Neural progenitor cell (in vitro differentiated cells): ENCODE results near the gene ATXN7. TPM values are rescaled to one million over a fixed set of nuclear protein-coding genes. Genes with fewer than 3 reads are reported as not detected.

Experiments
- DNase-seq: peaks from one replicate; pipeline ENCODE4 v3.0.0-alpha.2; 2016; ENCODE audit warnings: low spot score
- H2AFZ ChIP-seq: fragments of 200-600 bp; sonication (generic); replicated peaks from 2 replicates; pipeline ENCODE4 v1.6.1; 2016; ENCODE audit warnings: antibody characterized with exemption
- H3F3A ChIP-seq: fragments of 200-600 bp; sonication (generic); 2 replicates; pipeline ENCODE4 v1.6.1; 2016; ENCODE audit warnings: antibody characterized with exemption, low read depth
- H3K27ac ChIP-seq: fragments of 200-600 bp; sonication (generic); 2 replicates; pipeline ENCODE4 v1.5.1; 2016; ENCODE audit warnings: mild to moderate bottlenecking
- H3K27me3 ChIP-seq: fragments of 200-600 bp; sonication (generic); 2 replicates; pipeline ENCODE4 v1.6.1; 2016; ENCODE audit warnings: mild to moderate bottlenecking, moderate library complexity
- H3K36me3 ChIP-seq: fragments of 200-600 bp; sonication (generic); 2 replicates; pipeline ENCODE4 v1.5.1; 2016
- H3K4me1 ChIP-seq: fragments of 200-600 bp; sonication (generic); 2 replicates; pipeline ENCODE4 v1.6.1; 2016; ENCODE audit warnings: mixed run types
- H3K4me2 ChIP-seq: fragments of 200-600 bp; sonication (generic); 2 replicates; pipeline ENCODE4 v1.6.1; 2016
- H3K4me3 ChIP-seq: fragments of 200-600 bp; sonication (generic); 2 replicates; pipeline ENCODE4 v1.5.1; 2016
- H3K79me2 ChIP-seq: fragments of 200-600 bp; sonication (generic); 2 replicates; pipeline ENCODE4 v1.6.1; 2016; ENCODE audit warnings: low read depth
- H3K9ac ChIP-seq: fragments of 200-600 bp; sonication (generic); 2 replicates; pipeline ENCODE4 v1.6.1; 2016
- H3K9me3 ChIP-seq: fragments of 200-600 bp; sonication (generic); 2 replicates; pipeline ENCODE4 v1.5.1; 2016; ENCODE audit warnings: low read depth
- H4K20me1 ChIP-seq: fragments of 200-600 bp; sonication (generic); 2 replicates; pipeline ENCODE4 v1.6.1; 2016; ENCODE audit warnings: low read depth
- H3K27ac Mint-ChIP-seq: 3 replicates; pipeline ENCODE4 v1.8.0; 2021; ENCODE audit warnings: mixed read lengths
- H3K27me3 Mint-ChIP-seq: 2 replicates; pipeline ENCODE4 v1.8.0; 2022; ENCODE audit warnings: low read depth, mild to moderate bottlenecking, inconsistent platforms, moderate library complexity, mixed read lengths; ENCODE audit not compliant: insufficient read depth
- H3K36me3 Mint-ChIP-seq: 3 replicates; pipeline ENCODE4 v1.8.0; 2021; ENCODE audit warnings: mixed read lengths
- H3K4me1 Mint-ChIP-seq: 3 replicates; pipeline ENCODE4 v1.8.0; 2021; ENCODE audit warnings: mixed read lengths
- H3K4me3 Mint-ChIP-seq: 3 replicates; pipeline ENCODE4 v1.8.0; 2021; ENCODE audit warnings: mild to moderate bottlenecking, moderate library complexity, mixed read lengths
- H3K9me3 Mint-ChIP-seq: 3 replicates; pipeline ENCODE4 v1.8.0; 2020; ENCODE audit warnings: mixed read lengths
- CTCF ChIP-seq: fragments of 200-600 bp; sonication (generic); IDR thresholded peaks from 2 replicates; pipeline ENCODE4 v1.5.1; 2017; ENCODE audit warnings: antibody characterized with exemption, mild to moderate bottlenecking
- EZH2 ChIP-seq: fragments of 200-600 bp; sonication (generic); IDR thresholded peaks from 2 replicates; pipeline ENCODE4 v1.6.1; 2017; ENCODE audit warnings: antibody characterized with exemption, mild to moderate bottlenecking, moderate library complexity
- EZH2phosphoT487 ChIP-seq: fragments of 200-600 bp; sonication (generic); IDR thresholded peaks from 2 replicates; pipeline ENCODE4 v1.6.1; 2017; ENCODE audit warnings: antibody characterized with exemption
- total RNA-seq: library from RNA; depleted of rRNA; stranded (reverse); fragments of >200 nt; gene quantifications from 2 replicates; pipeline ENCODE4 v1.2.3, GENCODE V29; 2015; ENCODE audit warnings: low replicate concordance

ATXN7 gene
- total RNA-seq, 1 donor from 2014 or later: 30.4 TPM

- Histone ChIP-seq H3K27ac (peak overlapping the region; percentile 83), H4K20me1 (peaks cover 5% of the 10 kb centered on the region), H3K36me3 (no peaks in the 10 kb centered on the region), H3K4me2 (peak overlapping the region; percentile 23), H3K79me2 (peaks cover 77% of the 10 kb centered on the region), H2AFZ (no peak overlapping the region), H3K9ac (no peak overlapping the region), H3K9me3 (no peaks in the 10 kb centered on the region), H3K4me3 (no peak overlapping the region), H3F3A (peaks cover 30% of the 10 kb centered on the region), H3K4me1 (peaks cover 71% of the 10 kb centered on the region), H3K27me3 (no peaks in the 10 kb centered on the region)
- Mint-ChIP-seq H3K27me3 (no peaks in the 10 kb centered on the region), H3K9me3 (no peaks in the 10 kb centered on the region), H3K27ac (no peak overlapping the region), H3K36me3 (peaks cover 10% of the 10 kb centered on the region), H3K4me3 (no peak overlapping the region), H3K4me1 (peaks cover 47% of the 10 kb centered on the region)
- DNase-seq: no peak
- TF ChIP-seq EZH2 (no peak), CTCF (no peak), EZH2phosphoT487 (no peak)
These were observed 92.3 kb downstream of the ATXN7 start for GRCh38 chr3:63955830-63956545.

GRCh38 chr3:63959146-63959545 lies 95.5 kb downstream of the ATXN7 start:
- Histone ChIP-seq H3K9ac (no peak overlapping the region), H3K4me1 (peaks cover 68% of the 10 kb centered on the region), H3K36me3 (no peaks in the 10 kb centered on the region), H3F3A (peaks cover 53% of the 10 kb centered on the region), H3K9me3 (no peaks in the 10 kb centered on the region), H2AFZ (no peak overlapping the region), H4K20me1 (no peaks in the 10 kb centered on the region), H3K27me3 (no peaks in the 10 kb centered on the region), H3K4me2 (no peak overlapping the region), H3K27ac (no peak overlapping the region), H3K4me3 (no peak overlapping the region), H3K79me2 (peaks cover 68% of the 10 kb centered on the region)
- no peaks in the 10 kb centered on the region for H3K27me3 Mint-ChIP-seq
- H3K27ac Mint-ChIP-seq: no peak overlapping the region
- no peak overlapping the region for H3K4me3 Mint-ChIP-seq
- H3K4me1 Mint-ChIP-seq: peaks cover 44% of the 10 kb centered on the region
- DNase-seq: no peak
- H3K36me3 Mint-ChIP-seq: peaks cover 6% of the 10 kb centered on the region
- TF ChIP-seq CTCF: no peak
- TF ChIP-seq EZH2: no peak
- TF ChIP-seq EZH2phosphoT487: no peak
- H3K9me3 Mint-ChIP-seq: no peaks in the 10 kb centered on the region

GRCh38 chr3:63960048-63960711 lies 96.5 kb downstream of the ATXN7 start:
- peaks cover 66% of the 10 kb centered on the region for H3K79me2 ChIP-seq
- no peak overlapping the region for H2AFZ ChIP-seq
- H3K27ac ChIP-seq: peak overlapping the region; percentile 31
- Mint-ChIP-seq H3K4me3 (no peak overlapping the region), H3K27ac (peak overlapping the region; percentile 48), H3K4me1 (peaks cover 52% of the 10 kb centered on the region), H3K9me3 (no peaks in the 10 kb centered on the region), H3K27me3 (no peaks in the 10 kb centered on the region), H3K36me3 (peaks cover 1% of the 10 kb centered on the region)
- DNase-seq: no peak
- H3F3A ChIP-seq: peaks cover 63% of the 10 kb centered on the region
- no peak overlapping the region for H3K4me3 ChIP-seq
- no peak overlapping the region for H3K9ac ChIP-seq
- H3K4me2 ChIP-seq: no peak overlapping the region
- H4K20me1 ChIP-seq: no peaks in the 10 kb centered on the region
- no peak for TF ChIP-seq CTCF
- no peak for TF ChIP-seq EZH2phosphoT487
- TF ChIP-seq EZH2: no peak
- no peaks in the 10 kb centered on the region for H3K27me3 ChIP-seq
- peaks cover 75% of the 10 kb centered on the region for H3K4me1 ChIP-seq
- no peaks in the 10 kb centered on the region for H3K36me3 ChIP-seq
- H3K9me3 ChIP-seq: no peaks in the 10 kb centered on the region
